CD4-positive, alpha-beta T cell (primary cell): ENCODE measurements around the gene MRAS. TPM values are rescaled to one million over a fixed set of nuclear protein-coding genes. Genes with fewer than 3 reads are reported as not detected.

ENCODE experiments used
- ATAC-seq: fragments of 200-7000 bp; cut with Tn5 transposase; one replicate; pipeline ENCODE4 v1.10.0; 2022; ENCODE audit warnings: mild to moderate bottlenecking; ENCODE audit not compliant: poor library complexity
- CTCF ChIA-PET: fragments of 350-600 bp; sonication (Branson Sonifier 250); formaldehyde crosslinking; loops from one replicate; lab custom pipeline; 2021; ENCODE audit warnings: antibody characterized with exemption, inconsistent platforms; lab: Charles Lee
- POLR2A ChIA-PET: fragments of 350-600 bp; sonication (Branson Sonifier 250); formaldehyde crosslinking; loops from one replicate; lab custom pipeline; 2021; ENCODE audit warnings: antibody characterized with exemption, inconsistent platforms; lab: Charles Lee
- DNase-seq, 14 experiments: peaks; one replicate each; pipeline ENCODE4 v3.0.0-alpha.2; 2013 to 2020; ENCODE audit warnings: mixed read lengths in 2 of 14
- H3K27ac ChIP-seq, 2 donors: one replicate each; pipeline versions ENCODE4 v1.5.1 to v1.7.0; 2013; ENCODE audit warnings: low read length in 2 of 2, low read depth in 1 of 2, mild to moderate bottlenecking in 1 of 2
- H3K27me3 ChIP-seq, 2 experiments: 1 replicate in 1 of 2; 2 replicates in 1 of 2; pipeline versions ENCODE4 v1.6.1 to v1.7.0; 2013; ENCODE audit warnings: low read length in 2 of 2, control low read depth in 1 of 2, mild to moderate bottlenecking in 1 of 2, moderate library complexity in 1 of 2; ENCODE audit not compliant: insufficient read depth in 2 of 2, control insufficient read depth in 1 of 2
- H3K36me3 ChIP-seq: one replicate; pipeline ENCODE4 v1.6.1; 2013; ENCODE audit warnings: low read length, control low read depth; ENCODE audit not compliant: insufficient read depth
- H3K4me1 ChIP-seq: one replicate; pipeline ENCODE4 v1.6.1; 2013; ENCODE audit warnings: low read length, control low read depth; ENCODE audit not compliant: insufficient read depth
- H3K4me3 ChIP-seq: one replicate; pipeline ENCODE4 v1.5.1; 2013; ENCODE audit warnings: mild to moderate bottlenecking, low read length, moderate library complexity
- H3K9me3 ChIP-seq, 2 experiments: 1 replicate in 1 of 2; 2 replicates in 1 of 2; pipeline versions ENCODE4 v1.6.1 to v1.7.0; 2013; ENCODE audit warnings: low read length in 2 of 2, mild to moderate bottlenecking in 2 of 2, control low read depth in 1 of 2, moderate library complexity in 1 of 2; ENCODE audit not compliant: control insufficient read depth in 1 of 2, insufficient read depth in 1 of 2
- H3K27ac Mint-ChIP-seq: one replicate; pipeline ENCODE4 v1.8.0; 2020; ENCODE audit warnings: mixed read lengths
- H3K27me3 Mint-ChIP-seq: one replicate; pipeline ENCODE4 v1.8.0; 2021; ENCODE audit warnings: mixed read lengths
- H3K36me3 Mint-ChIP-seq: one replicate; pipeline ENCODE4 v1.8.0; 2021; ENCODE audit warnings: low read depth, mixed read lengths
- H3K4me1 Mint-ChIP-seq: one replicate; pipeline ENCODE4 v1.8.0; 2021; ENCODE audit warnings: low read depth, mixed read lengths
- H3K4me3 Mint-ChIP-seq: one replicate; pipeline ENCODE4 v1.8.0; 2020; ENCODE audit warnings: mild to moderate bottlenecking, mixed read lengths
- H3K9me3 Mint-ChIP-seq: one replicate; pipeline ENCODE4 v1.8.0; 2020; ENCODE audit warnings: mixed read lengths
- CTCF ChIP-seq: fragments of 200-600 bp; IDR thresholded peaks from one replicate; pipeline ENCODE4 v1.8.0; 2022; ENCODE audit warnings: antibody characterized with exemption, mild to moderate bottlenecking
- intact Hi-C, 2 experiments: fragments of 100-400 bp; cut with DNase I in 1 of 2; cut with micrococcal nuclease in 1 of 2; formaldehyde crosslinking; loops; one replicate each; pipeline versions ENCODE4 v1.15.1 to v1.9.0; 2023 to 2025; cut with DNase I, micrococcal nuclease
- total RNA-seq, 174 experiments: library from RNA in 2 of 174; stranded (reverse) in 2 of 174; gene quantifications; one replicate each; pipeline ENCODE4 v1.2.3 and lab custom pipeline; 2021 to 2026

Gene MRAS
- total RNA-seq, 2 experiments from 2014 or later: 0.45 to 0.47 TPM

GRCh38 chr3:138389144-138389601, 40.8 kb downstream of the MRAS start:
- intact Hi-C loops: no loop called here
- DNase-seq (no peak), ATAC-seq (no peak)
- H3K4me1 ChIP-seq: no peaks in the 10 kb centered on the region
- H3K9me3 Mint-ChIP-seq: no peaks in the 10 kb centered on the region
- H3K36me3 ChIP-seq: no peaks in the 10 kb centered on the region
- no peak overlapping the region for H3K27ac ChIP-seq
- POLR2A ChIA-PET: no interaction called here
- no peaks in the 10 kb centered on the region for H3K36me3 Mint-ChIP-seq
- no peak for TF ChIP-seq CTCF
- no peaks in the 10 kb centered on the region for H3K4me1 Mint-ChIP-seq
- CTCF ChIA-PET: no interaction called here
- H3K27ac Mint-ChIP-seq: no peak overlapping the region
- H3K9me3 ChIP-seq: no peaks in the 10 kb centered on the region
- H3K27me3 Mint-ChIP-seq: peaks cover 11% of the 10 kb centered on the region
- H3K4me3 ChIP-seq: no peak overlapping the region
- H3K27me3 ChIP-seq: peaks cover 0 to 3% of the 10 kb centered on the region in 2 experiments
- no peak overlapping the region for H3K4me3 Mint-ChIP-seq

- CTCF ChIA-PET: no interaction called here
- Mint-ChIP-seq H3K27ac (no peak overlapping the region), H3K36me3 (no peaks in the 10 kb centered on the region), H3K27me3 (peaks cover 4% of the 10 kb centered on the region), H3K9me3 (no peaks in the 10 kb centered on the region), H3K4me3 (no peak overlapping the region), H3K4me1 (no peaks in the 10 kb centered on the region)
- intact Hi-C loops: no loop called here
- DNase-seq (no peak), ATAC-seq (no peak)
- no peak overlapping the region for H3K4me3 ChIP-seq
- no peaks in the 10 kb centered on the region for H3K36me3 ChIP-seq
- H3K9me3 ChIP-seq: no peaks in the 10 kb centered on the region
- POLR2A ChIA-PET: no interaction called here
- H3K4me1 ChIP-seq: no peaks in the 10 kb centered on the region
- H3K27me3 ChIP-seq: peaks cover 0 to 2% of the 10 kb centered on the region in 2 experiments
- no peak for TF ChIP-seq CTCF
- no peak overlapping the region for H3K27ac ChIP-seq
Measured at GRCh38 chr3:138389841-138390581, 41.6 kb downstream of the MRAS start.

- DNase-seq (no peak), ATAC-seq (no peak)
- H3K9me3 ChIP-seq: no peaks in the 10 kb centered on the region
- no peaks in the 10 kb centered on the region for H3K36me3 ChIP-seq
- peaks cover 0 to 2% of the 10 kb centered on the region in 2 experiments for H3K27me3 ChIP-seq
- no peaks in the 10 kb centered on the region for H3K36me3 Mint-ChIP-seq
- H3K4me3 Mint-ChIP-seq: no peak overlapping the region
- POLR2A ChIA-PET: no interaction called here
- no peak for TF ChIP-seq CTCF
- no peak overlapping the region for H3K4me3 ChIP-seq
- no peak overlapping the region for H3K27ac Mint-ChIP-seq
- peaks cover 4% of the 10 kb centered on the region for H3K27me3 Mint-ChIP-seq
- intact Hi-C loops: no loop called here
- no peaks in the 10 kb centered on the region for H3K4me1 Mint-ChIP-seq
- CTCF ChIA-PET: no interaction called here
- no peak overlapping the region for H3K27ac ChIP-seq
- no peaks in the 10 kb centered on the region for H3K4me1 ChIP-seq
- H3K9me3 Mint-ChIP-seq: no peaks in the 10 kb centered on the region
Measured at GRCh38 chr3:138390582-138390932, 42.2 kb downstream of the MRAS start.
